MCF 10A (cell line): Measurements from ENCODE around the gene AHSP. TPM values are rescaled to one million over a fixed set of nuclear protein-coding genes. Genes with fewer than 3 reads are reported as not detected.

Source experiments
- Bru-seq: library from RNA; stranded (reverse); fragments of 400-500 nt; gene quantifications from one replicate; lab custom pipeline; 2021; lab: Mats Ljungman, UMichigan
- BruChase-seq, 2 experiments: library from RNA; stranded (reverse); fragments of 400-500 nt; gene quantifications; one replicate each; lab custom pipeline; 2021; lab: Mats Ljungman, UMichigan
- BruUV-seq: library from RNA; stranded (reverse); fragments of 400-500 nt; replicated peaks from 2 replicates; lab custom pipeline; 2021; lab: Mats Ljungman, UMichigan
- CTCF ChIA-PET: fragments of 300-600 bp; sonication (Branson Sonifier 250); formaldehyde crosslinking; extraction: SDS; loops from one replicate; lab custom pipeline; 2021; ENCODE audit warnings: antibody characterized with exemption, inconsistent platforms; lab: Yijun Ruan, JAX
- POLR2A ChIA-PET: fragments of 300-600, 350-650 bp; sonication (Branson Sonifier 250); formaldehyde crosslinking; extraction: SDS; loops from one replicate; lab custom pipeline; 2020; ENCODE audit warnings: antibody characterized with exemption, inconsistent platforms; lab: Yijun Ruan, JAX
- DNase-seq: peaks from one replicate; pipeline ENCODE4 v3.0.0-alpha.2; 2018; ENCODE audit not compliant: unreplicated experiment
- H3K27ac Mint-ChIP-seq: one replicate; pipeline ENCODE4 v1.8.0; 2022; ENCODE audit warnings: mild to moderate bottlenecking, low read depth, mixed read lengths; ENCODE audit not compliant: unreplicated experiment
- H3K27me3 Mint-ChIP-seq: one replicate; pipeline ENCODE4 v1.8.0; 2022; ENCODE audit warnings: mixed read lengths; ENCODE audit not compliant: insufficient read depth, unreplicated experiment
- H3K36me3 Mint-ChIP-seq: one replicate; pipeline ENCODE4 v1.8.0; 2022; ENCODE audit warnings: mild to moderate bottlenecking, moderate library complexity, mixed read lengths; ENCODE audit not compliant: insufficient read depth, unreplicated experiment
- H3K4me1 Mint-ChIP-seq: one replicate; pipeline ENCODE4 v1.8.0; 2022; ENCODE audit warnings: mixed read lengths; ENCODE audit not compliant: insufficient read depth, unreplicated experiment
- H3K4me3 Mint-ChIP-seq: one replicate; pipeline ENCODE4 v1.8.0; 2022; ENCODE audit warnings: mild to moderate bottlenecking, moderate library complexity, mixed read lengths; ENCODE audit not compliant: unreplicated experiment
- H3K9me3 Mint-ChIP-seq: one replicate; pipeline ENCODE4 v1.8.0; 2022; ENCODE audit warnings: mixed read lengths; ENCODE audit not compliant: unreplicated experiment
- intact Hi-C: fragments of 100-400 bp; cut with micrococcal nuclease; formaldehyde crosslinking; loops from 2 replicates; pipeline ENCODE4 v1.14.1; 2022
- long read RNA-seq: library from polyadenylated mRNA; stranded (forward); transcript quantifications from one replicate; pipeline ENCODE4 v2.0.0, GENCODE V29; 2022
- total RNA-seq: library from RNA; stranded (reverse); gene quantifications from 2 replicates; pipeline ENCODE4 v1.2.3, GENCODE V29; 2022
- TF ChIP-seq, protein P1 (sequence below): fragments of 200-600 bp; IDR thresholded peaks from one replicate; pipeline ENCODE4 v1.8.0; 2022; ENCODE audit warnings: antibody characterized with exemption, mild to moderate bottlenecking; ENCODE audit not compliant: unreplicated experiment

Gene AHSP
- not detected in 2 replicates for total RNA-seq
- Bru-seq, nascent RNA = not detected
- not detected for BruChase-seq, experiment 1, labeled RNA remaining after a 6-hour chase
- not detected for BruChase-seq, experiment 2, labeled RNA remaining after a 2-hour chase
- long read RNA-seq = 0 reads

DNA sequence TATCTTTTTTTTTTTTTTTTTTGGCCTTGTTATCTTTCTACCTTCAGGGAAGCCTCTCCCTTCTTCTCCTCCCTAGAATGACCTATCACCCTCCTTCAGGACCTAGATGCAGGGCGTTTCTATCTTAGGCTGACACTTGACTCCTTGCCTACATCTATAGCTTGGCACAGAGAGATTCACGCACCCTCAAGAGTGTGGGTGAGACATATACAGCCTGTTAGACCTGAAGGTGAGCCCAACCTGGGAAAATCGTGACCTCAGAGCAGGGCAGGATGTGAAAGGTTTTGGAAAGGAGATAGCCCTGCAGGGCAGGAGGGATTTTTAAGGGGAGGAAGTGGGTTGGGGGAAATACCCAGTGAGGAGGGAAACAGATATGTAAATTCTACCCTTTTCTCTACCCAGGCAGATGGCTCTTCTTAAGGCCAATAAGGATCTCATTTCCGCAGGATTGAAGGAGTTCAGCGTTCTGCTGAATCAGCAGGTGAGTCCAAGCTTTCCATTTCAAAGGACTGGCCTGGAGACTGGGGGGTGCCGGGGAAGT lies at the start of gene AHSP:
Gene AHSP (plus strand): TSS at position 167 of the 541 bp plus-strand sequence. CDS start 240 bp downstream, at position 407.
- intact Hi-C loops = no loop called here
- TF ChIP-seq, protein P1, sequence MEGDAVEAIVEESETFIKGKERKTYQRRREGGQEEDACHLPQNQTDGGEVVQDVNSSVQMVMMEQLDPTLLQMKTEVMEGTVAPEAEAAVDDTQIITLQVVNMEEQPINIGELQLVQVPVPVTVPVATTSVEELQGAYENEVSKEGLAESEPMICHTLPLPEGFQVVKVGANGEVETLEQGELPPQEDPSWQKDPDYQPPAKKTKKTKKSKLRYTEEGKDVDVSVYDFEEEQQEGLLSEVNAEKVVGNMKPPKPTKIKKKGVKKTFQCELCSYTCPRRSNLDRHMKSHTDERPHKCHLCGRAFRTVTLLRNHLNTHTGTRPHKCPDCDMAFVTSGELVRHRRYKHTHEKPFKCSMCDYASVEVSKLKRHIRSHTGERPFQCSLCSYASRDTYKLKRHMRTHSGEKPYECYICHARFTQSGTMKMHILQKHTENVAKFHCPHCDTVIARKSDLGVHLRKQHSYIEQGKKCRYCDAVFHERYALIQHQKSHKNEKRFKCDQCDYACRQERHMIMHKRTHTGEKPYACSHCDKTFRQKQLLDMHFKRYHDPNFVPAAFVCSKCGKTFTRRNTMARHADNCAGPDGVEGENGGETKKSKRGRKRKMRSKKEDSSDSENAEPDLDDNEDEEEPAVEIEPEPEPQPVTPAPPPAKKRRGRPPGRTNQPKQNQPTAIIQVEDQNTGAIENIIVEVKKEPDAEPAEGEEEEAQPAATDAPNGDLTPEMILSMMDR = no peak
- CTCF ChIA-PET = interaction anchor here (0.5 to 0.6 kb wide), 2 partner anchors 87 to 104 kb away, joined by 3 to 6 read pairs; no protein-coding TSS in a partner anchor
- Mint-ChIP-seq H3K9me3 (no peaks in the 10 kb centered on the region), H3K27ac (no peak within 1 kb of the TSS), H3K27me3 (peaks cover 18% of the 10 kb centered on the region), H3K4me3 (no peak within 1 kb of the TSS), H3K4me1 (no peaks in the 10 kb centered on the region), H3K36me3 (no peaks in the 10 kb centered on the region)
- POLR2A ChIA-PET = no interaction called here
- no peak for DNase-seq
- no TSS peak for BruUV-seq

- TF ChIP-seq, protein P1 = no peak
- Mint-ChIP-seq H3K27ac (no peak overlapping the region), H3K27me3 (peaks cover 13% of the 10 kb centered on the region), H3K4me1 (no peaks in the 10 kb centered on the region), H3K36me3 (peaks cover 11% of the 10 kb centered on the region), H3K4me3 (no peak overlapping the region), H3K9me3 (no peaks in the 10 kb centered on the region)
- ChIA-PET POLR2A (no interaction called here), CTCF (interaction anchor here (0.6 to 1.8 kb wide), 3 partner anchors 18 to 395 kb away, joined by 3 to 6 read pairs (median 3); partner anchors contain the start of gene ZNF267)
- BruUV-seq = no TSS peak
- no peak for DNase-seq
- intact Hi-C loops = no loop called here
Measured at GRCh38 chr16:31478956-31479355, 48.7 kb upstream of the AHSP start.

DNA sequence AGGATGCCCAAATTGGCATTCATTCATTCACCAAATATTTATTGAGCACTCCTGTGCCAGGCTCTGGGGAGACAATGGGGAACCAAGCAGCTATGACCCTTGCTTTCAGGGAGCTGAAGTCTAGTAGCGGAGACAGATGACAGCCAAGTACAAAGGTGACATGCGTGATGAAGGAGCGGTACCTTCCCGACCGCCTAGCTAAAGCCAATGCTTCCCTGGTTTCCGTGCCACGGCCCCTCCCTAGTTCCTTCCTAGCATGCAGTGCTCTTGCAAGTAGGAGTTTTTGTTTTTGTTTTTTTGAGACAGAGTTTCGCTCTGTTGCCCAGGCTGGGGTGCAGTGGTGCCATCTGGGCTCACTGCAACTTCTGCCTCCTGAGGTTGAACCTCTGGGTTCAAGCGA lies 47.9 kb upstream of the AHSP start:
- Mint-ChIP-seq H3K27ac (no peak overlapping the region), H3K4me1 (no peaks in the 10 kb centered on the region), H3K27me3 (peaks cover 13% of the 10 kb centered on the region), H3K36me3 (peaks cover 11% of the 10 kb centered on the region), H3K4me3 (no peak overlapping the region), H3K9me3 (no peaks in the 10 kb centered on the region)
- no peak for DNase-seq
- intact Hi-C loops = no loop called here
- TF ChIP-seq, protein P1 = no peak
- no TSS peak for BruUV-seq
- ChIA-PET POLR2A (no interaction called here), CTCF (interaction anchor here (1.0 to 1.8 kb wide), 2 partner anchors 11 to 19 kb away, joined by 4 to 6 read pairs; no protein-coding TSS in a partner anchor)

DNA sequence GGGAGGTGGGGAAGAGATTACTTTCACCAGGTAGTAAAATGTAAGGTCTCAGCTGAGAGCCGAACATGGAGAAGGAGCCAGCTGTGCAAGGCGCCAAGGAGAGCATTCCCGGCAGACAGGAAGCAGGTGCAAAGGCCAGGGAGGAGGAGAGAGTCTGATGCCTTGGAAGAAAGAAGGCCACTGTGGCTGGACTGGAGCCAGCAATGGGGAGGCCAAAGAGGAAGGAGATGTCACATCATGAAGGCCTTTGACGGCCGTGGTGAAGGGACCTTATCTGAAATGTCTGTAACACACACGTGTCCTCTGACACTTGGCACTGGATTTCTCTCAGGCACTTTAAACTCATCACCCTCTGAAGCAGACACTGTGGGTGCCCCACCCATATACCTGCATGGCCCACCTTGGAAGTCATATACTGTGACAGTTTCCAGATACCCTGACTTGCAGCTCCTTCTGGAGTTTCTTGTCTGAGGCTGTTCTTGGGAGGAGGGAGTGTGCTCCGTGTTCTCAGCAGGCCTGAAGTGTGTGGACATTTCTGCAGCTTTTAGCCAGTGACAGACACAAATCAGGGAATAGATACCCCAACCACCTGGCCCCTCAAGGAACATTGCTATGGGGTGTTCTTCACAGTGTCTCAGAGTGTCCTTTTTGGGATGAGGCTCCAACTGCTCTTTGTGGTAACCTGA lies 46.7 kb upstream of the AHSP start:
- TSS peak; percentile 25 for BruUV-seq
- TF ChIP-seq, protein P1 = no peak
- Mint-ChIP-seq H3K36me3 (peaks cover 15% of the 10 kb centered on the region), H3K4me1 (no peaks in the 10 kb centered on the region), H3K27ac (no peak overlapping the region), H3K9me3 (no peaks in the 10 kb centered on the region), H3K27me3 (peaks cover 13% of the 10 kb centered on the region), H3K4me3 (no peak overlapping the region)
- CTCF ChIA-PET = interaction anchor here (0.8 kb wide), 1 partner anchor 14 kb away, joined by 3 read pairs; no protein-coding TSS in a partner anchor
- POLR2A ChIA-PET = no interaction called here
- DNase-seq = no peak
- intact Hi-C loops = no loop called here
